ENCODE measurements around the gene FAM237B.

DNA sequence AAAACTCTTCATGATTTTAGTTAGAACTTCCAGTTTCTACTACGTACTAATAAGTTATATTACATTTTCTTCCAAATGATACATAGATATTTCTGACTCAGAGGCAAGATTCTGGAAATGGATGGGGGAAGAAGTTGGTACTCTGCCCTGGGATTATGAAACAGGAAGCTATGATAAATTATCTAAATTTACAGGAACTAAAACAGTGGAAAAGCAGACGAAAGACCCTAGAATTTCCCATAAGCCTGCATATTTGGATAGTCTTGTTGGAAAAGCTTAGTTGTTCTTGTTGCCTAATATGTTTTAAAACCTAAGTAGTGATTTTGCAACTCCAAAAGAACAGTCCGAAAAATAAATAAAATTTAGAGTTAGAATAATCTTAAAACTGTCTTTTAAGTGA is 54.3 kb downstream of the FAM237B start:
- TF ChIP-seq TAF1 (CRISPR knock-in tag; IDR thresholded peaks at IDR 0.05) (no peak), ZNF317 (CRISPR knock-in tag; IDR thresholded peaks at IDR 0.05) (no peak), ZNF841 (CRISPR knock-in tag; IDR thresholded peaks at IDR 0.05; ENCODE audit: borderline replicate concordance) (no peak)
- TF ChIP-seq, protein P1, sequence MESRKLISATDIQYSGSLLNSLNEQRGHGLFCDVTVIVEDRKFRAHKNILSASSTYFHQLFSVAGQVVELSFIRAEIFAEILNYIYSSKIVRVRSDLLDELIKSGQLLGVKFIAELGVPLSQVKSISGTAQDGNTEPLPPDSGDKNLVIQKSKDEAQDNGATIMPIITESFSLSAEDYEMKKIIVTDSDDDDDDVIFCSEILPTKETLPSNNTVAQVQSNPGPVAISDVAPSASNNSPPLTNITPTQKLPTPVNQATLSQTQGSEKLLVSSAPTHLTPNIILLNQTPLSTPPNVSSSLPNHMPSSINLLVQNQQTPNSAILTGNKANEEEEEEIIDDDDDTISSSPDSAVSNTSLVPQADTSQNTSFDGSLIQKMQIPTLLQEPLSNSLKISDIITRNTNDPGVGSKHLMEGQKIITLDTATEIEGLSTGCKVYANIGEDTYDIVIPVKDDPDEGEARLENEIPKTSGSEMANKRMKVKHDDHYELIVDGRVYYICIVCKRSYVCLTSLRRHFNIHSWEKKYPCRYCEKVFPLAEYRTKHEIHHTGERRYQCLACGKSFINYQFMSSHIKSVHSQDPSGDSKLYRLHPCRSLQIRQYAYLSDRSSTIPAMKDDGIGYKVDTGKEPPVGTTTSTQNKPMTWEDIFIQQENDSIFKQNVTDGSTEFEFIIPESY (CRISPR knock-in tag; IDR thresholded peaks at IDR 0.05) = no peak
